ENCODE data around the gene MAP1B. TPM values are rescaled to one million over a fixed set of nuclear protein-coding genes. Genes with fewer than 3 reads are reported as not detected.

The MAP1B gene
- total and polyA plus RNA-seq, 9 of the 15 experiments (the other 6 are each of a cell fraction or from before 2014, with no cell fraction given) = 5.2 to 66.1 (median 17.3) TPM

DNA sequence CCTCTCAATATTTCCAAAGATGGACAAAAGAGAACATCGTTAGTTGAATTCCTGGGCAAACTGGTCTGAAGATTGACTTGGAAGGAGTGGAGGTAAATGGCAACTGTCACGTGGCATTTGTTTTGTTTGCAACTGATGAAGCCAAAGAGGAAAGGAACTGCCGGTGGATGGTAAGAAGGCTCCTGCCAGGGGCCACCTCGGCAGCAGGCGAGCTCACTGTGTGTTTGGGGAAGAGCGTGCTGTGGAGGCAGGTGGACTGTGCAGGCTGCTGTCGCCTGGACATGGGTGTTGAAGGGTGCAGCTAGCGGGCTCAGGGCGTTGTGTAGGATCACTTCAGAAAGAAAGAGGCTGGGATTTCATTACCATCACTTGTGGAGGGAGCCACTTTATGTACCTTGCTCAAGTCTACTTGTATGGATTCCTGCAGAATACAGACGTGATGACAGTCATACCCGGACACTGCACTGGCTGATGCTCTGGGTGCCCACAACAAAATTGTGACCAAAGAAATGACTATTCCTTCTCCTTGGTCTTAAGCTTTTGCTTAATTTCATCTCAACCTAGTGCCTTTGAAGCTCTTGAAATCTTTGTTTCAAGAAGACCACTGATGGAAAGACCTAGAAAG, 72.7 kb downstream of the MAP1B start (continued):
- TF ChIP-seq FOXM1 (IDR thresholded peaks at IDR 0.05; ENCODE audit: low read depth) (no peak), FOXM1 (CRISPR knock-in tag; IDR thresholded peaks at IDR 0.05; ENCODE audit: low read depth) (no peak), NCOA1 (IDR thresholded peaks at IDR 0.05; ENCODE audit: low read depth) (no peak)
- TF ChIP-seq, protein P1, sequence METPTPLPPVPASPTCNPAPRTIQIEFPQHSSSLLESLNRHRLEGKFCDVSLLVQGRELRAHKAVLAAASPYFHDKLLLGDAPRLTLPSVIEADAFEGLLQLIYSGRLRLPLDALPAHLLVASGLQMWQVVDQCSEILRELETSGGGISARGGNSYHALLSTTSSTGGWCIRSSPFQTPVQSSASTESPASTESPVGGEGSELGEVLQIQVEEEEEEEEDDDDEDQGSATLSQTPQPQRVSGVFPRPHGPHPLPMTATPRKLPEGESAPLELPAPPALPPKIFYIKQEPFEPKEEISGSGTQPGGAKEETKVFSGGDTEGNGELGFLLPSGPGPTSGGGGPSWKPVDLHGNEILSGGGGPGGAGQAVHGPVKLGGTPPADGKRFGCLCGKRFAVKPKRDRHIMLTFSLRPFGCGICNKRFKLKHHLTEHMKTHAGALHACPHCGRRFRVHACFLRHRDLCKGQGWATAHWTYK (CRISPR knock-in tag; IDR thresholded peaks at IDR 0.05) = no peak

DNA sequence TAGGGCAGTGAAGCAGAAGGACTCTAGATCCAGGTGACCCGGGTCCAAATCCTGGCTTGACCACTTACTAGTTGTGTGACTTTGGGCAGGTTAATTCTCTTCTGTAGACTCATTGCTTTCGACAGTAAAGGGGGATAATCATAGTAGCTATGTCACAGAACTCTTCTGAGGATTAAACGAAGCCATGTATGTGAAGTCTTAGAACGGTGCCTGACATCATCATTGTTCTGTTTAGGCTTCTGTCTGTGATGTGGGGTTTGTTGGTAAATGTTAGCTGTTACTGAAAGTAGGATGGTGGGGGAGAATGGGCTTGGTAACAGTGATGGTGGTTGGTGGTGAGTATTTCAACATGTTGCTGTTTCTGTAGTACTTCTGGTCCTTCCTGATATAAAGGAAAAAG, 73.7 kb downstream of the MAP1B start:
- Histone ChIP-seq H3K9me1 (ENCODE audit: control insufficient read depth, insufficient read depth, low read length) (no peaks in the 10 kb centered on the region), H3K4me2 (ENCODE audit: insufficient read depth, low read length) (no peak overlapping the region), H3K4me3 (no peak overlapping the region), H3K4me1 (replicated peaks in 1 of 2; ENCODE audit: control insufficient read depth in 2 of 2, insufficient read depth in 2 of 2, low read length in 2 of 2) (no peaks in the 10 kb centered on the region), H4K20me1 (replicated peaks; ENCODE audit: control insufficient read depth, insufficient read depth, low read length) (no peaks in the 10 kb centered on the region), H2AFZ (ENCODE audit: low read depth, low read length) (no peak overlapping the region), H3K36me3 (ENCODE audit: control insufficient read depth, insufficient read depth, low read length) (peaks cover 33% of the 10 kb centered on the region; the same call in 2 of the 3 replicates), H3K9ac (ENCODE audit: insufficient read depth in 1 of 2, low read depth in 2 of 2, low read length in 2 of 2) (no peak overlapping the region), H3K27ac (ENCODE audit: extremely low read depth, low read depth, low read length) (no peak overlapping the region), H3K9me3 (replicated peaks; ENCODE audit: control insufficient read depth, insufficient read depth, low read depth, low read length) (no peaks in the 10 kb centered on the region), H3K79me2 (ENCODE audit: control insufficient read depth, insufficient read depth, low read length) (no peaks in the 10 kb centered on the region), H3K27me3 (ENCODE audit: control insufficient read depth in 2 of 2, insufficient read depth in 2 of 2, low read length in 2 of 2) (no peaks in the 10 kb centered on the region)
- in situ Hi-C loops (cut with MboI) = no loop called here
- DNase-seq (ENCODE audit: extremely low read depth in 1 of 4, low spot score in 3 of 4) (no peak), ATAC-seq (no peak), FAIRE-seq (no peak)
- no TSS peak for BruUV-seq (replicated peaks)
- POLR2A ChIA-PET = interaction anchor here (0.6 to 2.1 kb wide), 3 partner anchors 15 to 215 kb away, joined by 3 to 7 read pairs (median 4); no protein-coding TSS in a partner anchor
- CTCF ChIA-PET (ENCODE audit: low intra/inter-chr PET ratio) = no interaction called here
- intact Hi-C loops (cut with micrococcal nuclease) = no loop called here
- 67% methylated on average over 4 of the region's 4 CpGs for WGBS (ENCODE audit: insufficient coverage, low coverage, missing lambda C conversion rate)
- no peak for TF ChIP-seq CAMTA2 (CRISPR knock-in tag; conservative IDR thresholded peaks at IDR 0.05)
- no peak for TF ChIP-seq CHD1 (IDR thresholded peaks at IDR 0.05; ENCODE audit: low read length)
- TF ChIP-seq, protein P2, sequence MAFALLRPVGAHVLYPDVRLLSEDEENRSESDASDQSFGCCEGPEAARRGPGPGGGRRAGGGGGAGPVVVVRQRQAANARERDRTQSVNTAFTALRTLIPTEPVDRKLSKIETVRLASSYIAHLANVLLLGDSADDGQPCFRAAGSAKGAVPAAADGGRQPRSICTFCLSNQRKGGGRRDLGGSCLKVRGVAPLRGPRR (CRISPR knock-in tag; IDR thresholded peaks at IDR 0.05) = no peak
- no peak for TF ChIP-seq ADNP (tag; IDR thresholded peaks at IDR 0.05)
- TF ChIP-seq DDX20 (tag; IDR thresholded peaks at IDR 0.05; ENCODE audit: low read depth) = no peak
- TF ChIP-seq SP1 (CRISPR knock-in tag; IDR thresholded peaks at IDR 0.05) = no peak
- TF ChIP-seq TGIF2 (CRISPR knock-in tag; IDR thresholded peaks at IDR 0.05) = no peak
- no peak for TF ChIP-seq FOSL1 (tag; conservative IDR thresholded peaks at IDR 0.05)
- TF ChIP-seq MTA3 (IDR thresholded peaks at IDR 0.05; ENCODE audit: borderline replicate concordance) = no peak
- no peak for TF ChIP-seq NCOR1 (IDR thresholded peaks at IDR 0.05)
- no peak for TF ChIP-seq ZNF134 (CRISPR knock-in tag; conservative IDR thresholded peaks at IDR 0.05)
- no peak for TF ChIP-seq ZNF592 (IDR thresholded peaks at IDR 0.05)
- no peak for TF ChIP-seq TAF7 (tag; IDR thresholded peaks at IDR 0.05)

Measured in K562 (cell line).